Measurements from ENCODE around the gene SLC4A5. TPM values are rescaled to one million over a fixed set of nuclear protein-coding genes. Genes with fewer than 3 reads are reported as not detected.
A peak's percentile ranks its signal among the peaks of the same experiment; 100 is the strongest.

The SLC4A5 gene
- total RNA-seq, 1 donor from 2014 or later, result 2.3 TPM

DNA sequence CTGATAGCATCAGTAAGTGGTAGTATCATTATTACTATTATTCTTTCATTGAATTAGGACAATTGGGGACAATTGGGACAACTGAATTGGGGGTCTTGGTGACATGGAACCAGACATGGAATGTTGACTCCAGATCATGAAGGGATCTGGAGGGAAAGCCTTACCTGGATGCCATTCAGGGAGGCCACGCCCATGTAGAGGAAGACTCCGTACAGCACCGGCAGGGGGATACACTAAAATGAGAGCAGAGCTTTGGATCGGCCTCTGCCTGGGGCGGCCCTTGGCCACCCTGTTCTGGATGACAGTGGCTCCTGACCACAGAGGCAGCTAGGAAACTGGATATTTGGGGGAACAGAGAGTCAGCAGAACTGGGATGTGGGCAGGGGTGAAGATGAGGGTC, 115.6 kb downstream of the SLC4A5 start:
- Histone ChIP-seq H3K4me3 (peak overlapping the region; percentile 64), H3K27ac (replicated peaks) (peak overlapping the region; percentile 87), H3K36me3 (no peaks in the 10 kb centered on the region), H3K27me3 (ENCODE audit: low read depth) (no peaks in the 10 kb centered on the region), H3K4me1 (peaks cover 25% of the 10 kb centered on the region), H3K9me3 (replicated peaks) (no peaks in the 10 kb centered on the region)
- no peak for DNase-seq
- intact Hi-C loops (cut with micrococcal nuclease), result no loop called here
- TF ChIP-seq, protein P1, sequence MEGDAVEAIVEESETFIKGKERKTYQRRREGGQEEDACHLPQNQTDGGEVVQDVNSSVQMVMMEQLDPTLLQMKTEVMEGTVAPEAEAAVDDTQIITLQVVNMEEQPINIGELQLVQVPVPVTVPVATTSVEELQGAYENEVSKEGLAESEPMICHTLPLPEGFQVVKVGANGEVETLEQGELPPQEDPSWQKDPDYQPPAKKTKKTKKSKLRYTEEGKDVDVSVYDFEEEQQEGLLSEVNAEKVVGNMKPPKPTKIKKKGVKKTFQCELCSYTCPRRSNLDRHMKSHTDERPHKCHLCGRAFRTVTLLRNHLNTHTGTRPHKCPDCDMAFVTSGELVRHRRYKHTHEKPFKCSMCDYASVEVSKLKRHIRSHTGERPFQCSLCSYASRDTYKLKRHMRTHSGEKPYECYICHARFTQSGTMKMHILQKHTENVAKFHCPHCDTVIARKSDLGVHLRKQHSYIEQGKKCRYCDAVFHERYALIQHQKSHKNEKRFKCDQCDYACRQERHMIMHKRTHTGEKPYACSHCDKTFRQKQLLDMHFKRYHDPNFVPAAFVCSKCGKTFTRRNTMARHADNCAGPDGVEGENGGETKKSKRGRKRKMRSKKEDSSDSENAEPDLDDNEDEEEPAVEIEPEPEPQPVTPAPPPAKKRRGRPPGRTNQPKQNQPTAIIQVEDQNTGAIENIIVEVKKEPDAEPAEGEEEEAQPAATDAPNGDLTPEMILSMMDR (IDR thresholded peaks at IDR 0.05; ENCODE audit: borderline replicate concordance), result peak; percentile 26

DNA sequence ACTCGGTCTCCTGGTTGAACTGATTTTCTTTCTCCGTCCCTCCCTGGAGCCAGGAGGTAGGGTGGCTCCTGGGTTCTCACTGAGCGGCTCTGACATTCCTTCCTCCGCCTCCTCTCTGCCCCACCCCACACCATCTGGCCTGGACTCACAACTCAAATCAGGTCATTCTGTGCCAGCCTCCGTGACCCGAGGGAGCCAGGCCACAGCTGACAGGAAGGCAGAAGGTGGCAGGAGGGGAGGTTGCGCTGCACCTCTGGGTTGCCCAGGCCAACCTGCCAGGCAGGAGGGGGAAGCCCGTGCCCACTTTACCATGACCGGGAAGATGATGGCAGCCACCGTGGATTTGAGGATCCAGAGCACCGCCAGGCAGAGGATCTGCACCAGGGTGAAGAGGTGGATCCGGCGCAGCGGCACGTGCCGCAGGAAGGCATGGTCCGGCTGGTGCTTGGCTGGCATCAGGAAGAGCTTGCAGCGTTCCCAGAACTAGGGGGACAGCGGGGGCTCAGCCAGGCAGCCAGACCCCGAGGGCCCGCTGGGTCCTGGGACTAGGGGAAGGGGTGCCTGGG, 116.5 kb downstream of the SLC4A5 start:
- H3K4me1 ChIP-seq, result peaks cover 25% of the 10 kb centered on the region
- H3K9me3 ChIP-seq (replicated peaks), result no peaks in the 10 kb centered on the region
- peak; percentile 52 for DNase-seq
- no peaks in the 10 kb centered on the region for H3K36me3 ChIP-seq
- intact Hi-C loops (cut with micrococcal nuclease), result no loop called here
- TF ChIP-seq, protein P1 (IDR thresholded peaks at IDR 0.05; ENCODE audit: borderline replicate concordance), result no peak
- H3K27me3 ChIP-seq (ENCODE audit: low read depth), result no peaks in the 10 kb centered on the region
- H3K27ac ChIP-seq (replicated peaks), result peak overlapping the region; percentile 87
- H3K4me3 ChIP-seq, result peak overlapping the region; percentile 64

DNA sequence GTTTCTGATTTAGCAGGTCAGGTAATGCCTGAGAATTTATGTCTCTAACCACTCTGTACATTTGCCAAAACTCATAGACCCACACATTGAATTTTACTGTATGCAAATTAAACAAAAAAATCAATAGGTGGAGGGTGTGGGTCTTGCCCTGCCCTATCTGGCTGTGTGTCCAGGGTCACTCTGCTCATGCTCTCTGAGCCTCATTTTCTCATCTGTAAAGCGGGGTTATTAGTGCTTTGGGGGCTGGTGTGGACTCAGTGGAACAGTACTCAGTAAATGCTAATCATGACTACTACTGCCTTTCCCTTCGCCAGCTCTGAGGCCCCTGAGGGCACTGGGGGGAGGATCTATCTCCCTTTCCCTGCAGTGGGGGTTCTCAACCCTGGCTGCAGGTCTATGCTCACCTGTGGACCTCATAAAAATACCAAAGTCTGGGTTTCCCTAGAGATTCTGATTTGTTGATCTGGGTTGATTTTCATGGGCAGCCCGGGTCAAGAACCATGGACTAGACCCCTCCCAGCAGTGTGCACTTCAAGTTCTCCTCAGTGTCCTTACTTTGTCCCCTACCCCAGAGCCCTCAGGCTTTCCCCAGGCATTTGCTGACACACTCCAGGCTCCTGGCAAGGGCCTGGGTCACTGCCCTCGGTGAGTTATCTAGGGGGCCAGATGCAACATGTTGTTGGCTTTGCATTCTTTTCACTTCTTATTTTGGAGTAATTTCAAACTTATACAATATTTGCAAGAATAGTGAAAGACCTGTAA, 117.3 kb downstream of the SLC4A5 start:
- DNase-seq, result peak; percentile 26
- Histone ChIP-seq H3K4me3 (peak overlapping the region; percentile 64), H3K27ac (replicated peaks) (peak overlapping the region; percentile 87), H3K4me1 (peaks cover 25% of the 10 kb centered on the region), H3K9me3 (replicated peaks) (no peaks in the 10 kb centered on the region), H3K36me3 (peaks cover 5% of the 10 kb centered on the region), H3K27me3 (ENCODE audit: low read depth) (no peaks in the 10 kb centered on the region)
- intact Hi-C loops (cut with micrococcal nuclease), result no loop called here
- TF ChIP-seq, protein P1 (IDR thresholded peaks at IDR 0.05; ENCODE audit: borderline replicate concordance), result no peak

DNA sequence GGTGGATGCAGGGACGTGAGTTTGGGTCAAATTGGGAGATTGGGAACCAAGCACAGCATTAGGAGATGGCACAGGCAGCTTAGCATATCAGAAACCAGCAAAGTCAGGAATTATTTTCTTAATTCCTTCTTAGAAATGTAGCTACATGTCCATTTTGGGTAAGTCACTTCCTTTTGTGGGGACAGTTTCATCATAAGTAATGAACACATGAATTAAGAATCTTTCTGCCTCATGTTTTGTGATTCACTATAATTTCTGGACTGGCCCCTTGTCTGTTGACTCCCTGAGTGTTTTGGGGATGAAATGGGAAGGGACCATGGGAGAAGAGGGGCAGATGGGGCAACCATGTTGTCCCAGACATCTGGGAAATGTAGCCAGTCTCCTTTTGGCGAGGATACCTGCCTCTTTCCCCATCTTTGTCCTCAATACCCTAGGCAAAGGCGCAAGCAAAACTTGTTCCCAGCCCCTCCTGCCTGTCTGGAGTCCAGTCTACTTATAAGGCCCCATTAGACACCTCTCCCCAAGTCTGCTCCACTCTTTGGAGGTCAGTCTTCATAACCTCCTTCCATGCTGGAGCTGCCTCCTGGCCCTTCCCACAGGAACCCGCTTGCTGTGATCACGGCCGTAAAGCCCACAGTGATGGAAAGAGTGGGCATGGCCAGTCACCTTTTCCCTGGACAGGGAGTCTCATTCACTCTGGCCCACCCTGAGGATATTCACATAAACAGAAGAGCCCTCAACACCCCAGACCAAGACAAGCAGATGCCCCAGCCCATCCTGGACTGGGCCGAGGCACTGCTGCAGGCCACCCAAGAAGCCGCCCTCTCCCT, 119.1 kb downstream of the SLC4A5 start:
- peak overlapping the region; percentile 5 for H3K27ac ChIP-seq (replicated peaks)

DNA sequence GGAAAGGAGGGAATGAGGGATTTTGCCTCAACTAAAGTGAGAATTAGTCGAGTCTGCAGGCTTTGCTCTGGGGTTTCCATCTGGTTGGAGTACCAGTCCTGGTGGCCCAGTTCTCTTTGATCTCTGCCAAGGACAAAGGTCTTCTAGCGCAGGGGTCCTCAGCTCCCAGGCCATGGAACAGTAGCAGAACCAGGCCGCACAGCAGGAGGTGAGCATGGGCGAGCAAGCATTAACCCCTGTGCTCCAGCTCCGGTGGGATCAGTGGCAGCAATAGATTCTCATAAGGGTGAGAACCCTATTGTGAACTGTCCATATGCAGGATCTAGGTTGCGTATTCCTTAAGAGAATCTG, 120.9 kb downstream of the SLC4A5 start:
- H3K27ac ChIP-seq (replicated peaks), result no peak overlapping the region
- peaks cover 9% of the 10 kb centered on the region for H3K36me3 ChIP-seq

More for the DNA sequence above, 119.1 kb downstream of the SLC4A5 start:
- Histone ChIP-seq H3K4me3 (no peak overlapping the region), H3K4me1 (peaks cover 25% of the 10 kb centered on the region), H3K9me3 (replicated peaks) (no peaks in the 10 kb centered on the region), H3K27me3 (ENCODE audit: low read depth) (no peaks in the 10 kb centered on the region), H3K36me3 (peaks cover 5% of the 10 kb centered on the region)
- no peak for DNase-seq
- intact Hi-C loops (cut with micrococcal nuclease), result no loop called here
- TF ChIP-seq, protein P1 (IDR thresholded peaks at IDR 0.05; ENCODE audit: borderline replicate concordance), result no peak

More for the DNA sequence above, 120.9 kb downstream of the SLC4A5 start:
- no peaks in the 10 kb centered on the region for H3K9me3 ChIP-seq (replicated peaks)
- TF ChIP-seq, protein P1 (IDR thresholded peaks at IDR 0.05; ENCODE audit: borderline replicate concordance), result no peak
- H3K4me1 ChIP-seq, result peaks cover 16% of the 10 kb centered on the region
- no peak for DNase-seq
- no peak overlapping the region for H3K4me3 ChIP-seq
- intact Hi-C loops (cut with micrococcal nuclease), result no loop called here
- no peaks in the 10 kb centered on the region for H3K27me3 ChIP-seq (ENCODE audit: low read depth)
